PFSK-1 (cell line): ENCODE data around the gene JDP2.

Experiments
- FOXP2 ChIP-seq: optimal IDR thresholded peaks from 2 replicates; pipeline ENCODE3; 2011; ENCODE audit warnings: borderline replicate concordance, control low read depth, inconsistent platforms; ENCODE audit not compliant: insufficient read depth; ENCODE audit errors: extremely low read length, extremely low read depth
- POLR2AphosphoS5 ChIP-seq: IDR thresholded peaks from 2 replicates; pipeline ENCODE4 v1.6.1; 2012; ENCODE audit warnings: low read depth, mild to moderate bottlenecking, control low read depth, low read length, moderate library complexity
- SIN3A ChIP-seq: IDR thresholded peaks from 2 replicates; pipeline ENCODE4 v1.6.1; 2012; ENCODE audit warnings: mild to moderate bottlenecking, low read length, moderate library complexity, borderline replicate concordance; ENCODE audit not compliant: insufficient read depth
- TAF1 ChIP-seq: IDR thresholded peaks from 2 replicates; pipeline ENCODE4 v1.6.1; 2012; ENCODE audit warnings: low read length, control low read depth, borderline replicate concordance; ENCODE audit not compliant: insufficient read depth
- TF ChIP-seq, protein P1 (sequence below), 2 experiments: IDR thresholded peaks; 2 replicates each; pipeline versions ENCODE4 v1.6.1 to v1.8.0; 2011 to 2012; ENCODE audit warnings: low read depth in 2 of 2, low read length in 2 of 2, control low read depth in 1 of 2, inconsistent platforms in 1 of 2, mild to moderate bottlenecking in 1 of 2, moderate library complexity in 1 of 2; ENCODE audit not compliant: insufficient read depth in 1 of 2

DNA sequence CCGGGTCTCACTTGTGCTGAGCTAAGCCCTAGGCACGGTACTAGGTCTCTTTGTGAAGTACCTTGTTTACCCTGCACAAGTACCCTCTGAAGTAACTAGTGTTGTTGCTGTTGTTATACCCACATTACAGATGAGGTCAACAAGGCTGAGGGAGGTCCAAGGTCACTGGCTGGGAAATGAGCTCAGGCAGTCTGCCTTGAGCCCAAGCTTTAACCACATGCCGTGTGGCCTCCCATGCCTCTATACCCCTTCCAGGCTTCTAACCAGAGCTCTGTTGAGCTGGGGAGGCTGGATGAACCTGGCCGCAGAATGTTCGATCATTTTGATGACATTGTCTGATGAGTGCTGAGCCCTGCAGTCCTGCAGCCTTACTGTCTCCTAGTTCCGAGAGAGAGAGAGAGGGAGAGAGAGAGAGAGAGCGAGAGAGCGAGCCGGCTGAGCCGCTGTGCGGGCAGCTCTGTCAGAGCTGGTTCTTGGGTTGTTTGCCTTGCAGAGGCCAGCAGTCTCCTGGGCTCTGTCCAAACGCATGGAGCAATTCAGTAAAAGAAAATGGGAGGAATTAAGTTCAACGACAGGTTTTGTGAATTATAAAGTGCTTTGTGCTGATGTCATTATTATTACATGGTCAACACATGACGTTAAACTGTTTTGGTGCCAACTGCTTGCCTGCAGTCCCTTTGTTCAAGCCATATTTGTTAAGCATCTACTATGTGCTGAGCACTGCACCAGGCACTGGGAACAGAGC is 13.1 kb downstream of the JDP2 start:
- TF ChIP-seq POLR2AphosphoS5 (no peak), SIN3A (no peak), FOXP2 (no peak), TAF1 (no peak)
- TF ChIP-seq, protein P1, sequence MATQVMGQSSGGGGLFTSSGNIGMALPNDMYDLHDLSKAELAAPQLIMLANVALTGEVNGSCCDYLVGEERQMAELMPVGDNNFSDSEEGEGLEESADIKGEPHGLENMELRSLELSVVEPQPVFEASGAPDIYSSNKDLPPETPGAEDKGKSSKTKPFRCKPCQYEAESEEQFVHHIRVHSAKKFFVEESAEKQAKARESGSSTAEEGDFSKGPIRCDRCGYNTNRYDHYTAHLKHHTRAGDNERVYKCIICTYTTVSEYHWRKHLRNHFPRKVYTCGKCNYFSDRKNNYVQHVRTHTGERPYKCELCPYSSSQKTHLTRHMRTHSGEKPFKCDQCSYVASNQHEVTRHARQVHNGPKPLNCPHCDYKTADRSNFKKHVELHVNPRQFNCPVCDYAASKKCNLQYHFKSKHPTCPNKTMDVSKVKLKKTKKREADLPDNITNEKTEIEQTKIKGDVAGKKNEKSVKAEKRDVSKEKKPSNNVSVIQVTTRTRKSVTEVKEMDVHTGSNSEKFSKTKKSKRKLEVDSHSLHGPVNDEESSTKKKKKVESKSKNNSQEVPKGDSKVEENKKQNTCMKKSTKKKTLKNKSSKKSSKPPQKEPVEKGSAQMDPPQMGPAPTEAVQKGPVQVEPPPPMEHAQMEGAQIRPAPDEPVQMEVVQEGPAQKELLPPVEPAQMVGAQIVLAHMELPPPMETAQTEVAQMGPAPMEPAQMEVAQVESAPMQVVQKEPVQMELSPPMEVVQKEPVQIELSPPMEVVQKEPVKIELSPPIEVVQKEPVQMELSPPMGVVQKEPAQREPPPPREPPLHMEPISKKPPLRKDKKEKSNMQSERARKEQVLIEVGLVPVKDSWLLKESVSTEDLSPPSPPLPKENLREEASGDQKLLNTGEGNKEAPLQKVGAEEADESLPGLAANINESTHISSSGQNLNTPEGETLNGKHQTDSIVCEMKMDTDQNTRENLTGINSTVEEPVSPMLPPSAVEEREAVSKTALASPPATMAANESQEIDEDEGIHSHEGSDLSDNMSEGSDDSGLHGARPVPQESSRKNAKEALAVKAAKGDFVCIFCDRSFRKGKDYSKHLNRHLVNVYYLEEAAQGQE (IDR thresholded peaks at IDR 0.05; ENCODE audit: insufficient read depth in 1 of 2, low read depth in 2 of 2, low read length in 2 of 2) = no peak
